Measurements from ENCODE around the gene F12.

DNA sequence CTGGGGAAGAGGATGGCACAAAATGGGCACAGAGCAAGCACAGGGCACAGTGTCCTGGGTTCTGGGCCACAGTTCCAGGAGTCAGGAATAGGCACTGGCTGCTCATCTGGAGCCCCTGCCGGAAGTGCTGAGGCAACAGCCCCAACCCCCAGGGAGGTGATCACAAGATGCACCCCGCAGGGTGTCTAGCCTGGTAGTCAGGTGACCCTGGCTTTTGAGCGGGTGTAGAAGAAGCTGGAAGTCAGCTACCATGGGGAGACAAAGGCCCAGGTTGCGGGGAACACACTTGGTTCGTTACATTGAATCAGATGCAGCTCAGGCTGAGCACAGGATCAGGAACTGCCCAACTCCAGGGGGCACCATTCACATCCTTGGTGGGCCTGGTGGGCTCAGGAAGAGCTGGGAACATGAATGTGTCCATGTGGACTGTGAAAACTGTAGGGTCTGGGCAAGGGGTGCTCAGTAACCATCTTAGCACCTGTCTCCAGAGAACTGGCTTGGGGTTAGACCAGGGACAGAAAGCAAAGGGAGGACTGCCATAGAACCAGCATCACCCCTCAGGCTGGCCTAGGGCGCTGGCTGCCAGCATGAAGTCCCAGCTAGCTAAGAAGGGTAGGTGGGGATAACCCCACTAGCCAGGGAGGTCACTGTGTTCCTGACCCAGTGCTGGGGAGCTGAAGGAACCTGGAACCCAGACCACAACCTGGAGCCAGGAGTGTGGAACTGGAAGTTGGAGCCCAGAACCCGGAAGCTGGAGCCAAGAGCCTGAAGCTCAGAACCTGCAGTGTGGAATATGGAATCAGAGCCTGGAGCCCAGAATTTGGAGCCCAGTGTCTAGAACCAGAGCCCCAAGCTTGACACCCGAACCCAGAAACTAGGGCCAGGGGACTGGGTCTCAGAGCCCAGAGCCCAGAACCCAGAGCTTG lies 31.2 kb downstream of the F12 start:
- TF ChIP-seq POLR2A (IDR thresholded peaks at IDR 0.05; ENCODE audit: low read depth, low read length) (no peak), POLR2AphosphoS5 (IDR thresholded peaks at IDR 0.05; ENCODE audit: low read depth, low read length) (no peak)

Data from GM12892 (cell line).